Measurements from ENCODE around the gene FAM43A. TPM values are rescaled to one million over a fixed set of nuclear protein-coding genes. Genes with fewer than 3 reads are reported as not detected.
A peak's percentile ranks its signal among the peaks of the same experiment; 100 is the strongest.

The FAM43A gene
- total and polyA plus RNA-seq, 9 of the 15 experiments (the other 6 are each of a cell fraction or from before 2014, with no cell fraction given) = 0.03 to 1.2 (median 0.21) TPM

GRCh38 chr3:194682694-194683310 lies 2.9 kb upstream of the FAM43A start (continued):
- TF ChIP-seq NKRF (IDR thresholded peaks at IDR 0.05; ENCODE audit: borderline replicate concordance) (no peak), ZNF41 (CRISPR knock-in tag; conservative IDR thresholded peaks at IDR 0.05) (no peak), ZEB2 (IDR thresholded peaks at IDR 0.05) (no peak), EGR1 (conservative IDR thresholded peaks at IDR 0.05) (no peak), NFYB (IDR thresholded peaks at IDR 0.05; ENCODE audit: extremely low read depth, insufficient read length) (no peak), ZNF217 (CRISPR knock-in tag; IDR thresholded peaks at IDR 0.05) (no peak), ARHGAP35 (IDR thresholded peaks at IDR 0.05; ENCODE audit: partially characterized antibody) (no peak), KDM2B (CRISPR knock-in tag; IDR thresholded peaks at IDR 0.05) (no peak), ZNF263 (CRISPR knock-in tag; IDR thresholded peaks at IDR 0.05; ENCODE audit: borderline replicate concordance) (peak; percentile 32; the same call in 1 of the 2 replicates), ZNF239 (CRISPR knock-in tag; IDR thresholded peaks at IDR 0.05) (no peak), NR0B1 (IDR thresholded peaks at IDR 0.05; ENCODE audit: partially characterized antibody) (no peak), ZNF695 (CRISPR knock-in tag; IDR thresholded peaks at IDR 0.05) (no peak), TCF7L2 (IDR thresholded peaks at IDR 0.05; ENCODE audit: low read depth, low read length) (no peak), THRA (IDR thresholded peaks at IDR 0.05) (no peak), MCM2 (IDR thresholded peaks at IDR 0.05; ENCODE audit: low read depth) (no peak), ZNF143 (CRISPR knock-in tag; IDR thresholded peaks at IDR 0.05) (no peak), ADNP (tag; IDR thresholded peaks at IDR 0.05) (no peak), ELK3 (CRISPR knock-in tag; IDR thresholded peaks at IDR 0.05) (no peak), KLF16 (IDR thresholded peaks at IDR 0.05) (no peak), ZC3H11A (IDR thresholded peaks at IDR 0.05; ENCODE audit: low read depth, low read length) (no peak), EWSR1 (IDR thresholded peaks at IDR 0.05; ENCODE audit: borderline replicate concordance, low read depth, partially characterized antibody) (no peak), MCM3 (IDR thresholded peaks at IDR 0.05) (no peak), ESRRA (IDR thresholded peaks at IDR 0.05; ENCODE audit: borderline replicate concordance, low read depth) (0 out of 2 replicates have a peak, but pooled peaks have one; percentile 36), HDGF (IDR thresholded peaks at IDR 0.05) (no peak), CBX5 (IDR thresholded peaks at IDR 0.05; ENCODE audit: borderline replicate concordance, low read depth) (no peak)

All from K562 (cell line).